Testis (tissue), 2 donors: ENCODE measurements around the gene TFAP2C.

Experiments used
- POLR2A ChIP-seq: fragments of 450-650 bp; IDR thresholded peaks from one replicate; pipeline ENCODE4 v1.6.1; 2017; ENCODE audit warnings: antibody characterized with exemption, mild to moderate bottlenecking, moderate library complexity
- TF ChIP-seq, protein P1 (sequence below), 3 experiments: fragments of 450-650 bp in 2 of 3; fragments of 200-600 bp in 1 of 3; sonication (generic) in 1 of 3; IDR thresholded peaks; one replicate each; pipeline ENCODE4 v1.5.1; 2016 to 2019; ENCODE audit warnings: antibody characterized with exemption in 3 of 3, mild to moderate bottlenecking in 2 of 3, moderate library complexity in 1 of 3

DNA sequence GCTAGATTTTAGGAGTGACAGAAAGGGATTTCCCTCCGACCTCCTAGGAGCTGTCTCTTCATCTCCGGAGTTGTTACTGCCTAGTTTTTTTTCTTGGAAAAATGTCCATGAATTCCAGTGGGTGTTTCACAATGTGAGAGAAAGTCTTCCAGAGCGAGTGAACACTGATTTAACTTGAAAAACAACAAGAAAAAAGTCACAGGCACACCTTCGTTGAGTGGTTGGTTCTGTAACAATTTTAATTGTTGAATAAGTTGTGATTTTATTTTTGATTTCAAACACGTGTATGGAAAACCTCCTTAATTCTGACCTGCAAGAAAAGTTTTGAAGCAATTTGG, 2.9 kb downstream of the TFAP2C start:
- TF ChIP-seq, protein P1, sequence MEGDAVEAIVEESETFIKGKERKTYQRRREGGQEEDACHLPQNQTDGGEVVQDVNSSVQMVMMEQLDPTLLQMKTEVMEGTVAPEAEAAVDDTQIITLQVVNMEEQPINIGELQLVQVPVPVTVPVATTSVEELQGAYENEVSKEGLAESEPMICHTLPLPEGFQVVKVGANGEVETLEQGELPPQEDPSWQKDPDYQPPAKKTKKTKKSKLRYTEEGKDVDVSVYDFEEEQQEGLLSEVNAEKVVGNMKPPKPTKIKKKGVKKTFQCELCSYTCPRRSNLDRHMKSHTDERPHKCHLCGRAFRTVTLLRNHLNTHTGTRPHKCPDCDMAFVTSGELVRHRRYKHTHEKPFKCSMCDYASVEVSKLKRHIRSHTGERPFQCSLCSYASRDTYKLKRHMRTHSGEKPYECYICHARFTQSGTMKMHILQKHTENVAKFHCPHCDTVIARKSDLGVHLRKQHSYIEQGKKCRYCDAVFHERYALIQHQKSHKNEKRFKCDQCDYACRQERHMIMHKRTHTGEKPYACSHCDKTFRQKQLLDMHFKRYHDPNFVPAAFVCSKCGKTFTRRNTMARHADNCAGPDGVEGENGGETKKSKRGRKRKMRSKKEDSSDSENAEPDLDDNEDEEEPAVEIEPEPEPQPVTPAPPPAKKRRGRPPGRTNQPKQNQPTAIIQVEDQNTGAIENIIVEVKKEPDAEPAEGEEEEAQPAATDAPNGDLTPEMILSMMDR (IDR thresholded peaks at IDR 0.05): no peak
- TF ChIP-seq POLR2A: no peak
